Ishikawa (cell line): Measurements from ENCODE around the gene ATP8A2.

Experiments
- CEBPB ChIP-seq: IDR thresholded peaks from 2 replicates; pipeline ENCODE4 v1.6.1; 2012
- CREB1 ChIP-seq: IDR thresholded peaks from 2 replicates; pipeline ENCODE4 v1.6.1; 2012; ENCODE audit warnings: low read depth
- EGR1 ChIP-seq: IDR thresholded peaks from 2 replicates; pipeline ENCODE4 v1.6.1; 2012
- EP300 ChIP-seq: IDR thresholded peaks from 2 replicates; pipeline ENCODE4 v1.6.1; 2012; ENCODE audit warnings: borderline replicate concordance
- FOXM1 ChIP-seq: IDR thresholded peaks from 2 replicates; pipeline ENCODE4 v1.6.1; 2012; ENCODE audit warnings: low read depth, borderline replicate concordance
- MAX ChIP-seq: IDR thresholded peaks from 2 replicates; pipeline ENCODE4 v1.6.1; 2012
- NFIC ChIP-seq: IDR thresholded peaks from 2 replicates; pipeline ENCODE4 v1.6.1; 2012
- RAD21 ChIP-seq: IDR thresholded peaks from 2 replicates; pipeline ENCODE4 v1.6.1; 2012; ENCODE audit warnings: low read depth
- TAF1 ChIP-seq: IDR thresholded peaks from 2 replicates; pipeline ENCODE4 v1.6.1; 2012; ENCODE audit warnings: low read depth, mild to moderate bottlenecking
- TCF12 ChIP-seq: IDR thresholded peaks from 2 replicates; pipeline ENCODE4 v1.6.1; 2012; ENCODE audit warnings: low read depth
- TEAD4 ChIP-seq: IDR thresholded peaks from 2 replicates; pipeline ENCODE4 v1.6.1; 2012
- YY1 ChIP-seq: IDR thresholded peaks from 2 replicates; pipeline ENCODE4 v1.6.1; 2012; ENCODE audit warnings: low read depth
- ZBTB7A ChIP-seq: IDR thresholded peaks from 2 replicates; pipeline ENCODE4 v1.6.1; 2012; ENCODE audit warnings: low read depth
- TF ChIP-seq, protein P1 (sequence below): IDR thresholded peaks from 2 replicates; pipeline ENCODE4 v1.6.1; 2012; ENCODE audit warnings: low read depth, mild to moderate bottlenecking
- TF ChIP-seq, protein P2 (sequence below): IDR thresholded peaks from 2 replicates; pipeline ENCODE4 v1.6.1; 2012

The ATP8A2 gene

GRCh38 chr13:25898991-25899390 is 527.2 kb downstream of the ATP8A2 start:
- TF ChIP-seq MAX (no peak), TEAD4 (no peak), EGR1 (no peak), EP300 (no peak), ZBTB7A (no peak), RAD21 (no peak), CREB1 (no peak), FOXM1 (no peak), TCF12 (no peak)
- TF ChIP-seq, protein P1, sequence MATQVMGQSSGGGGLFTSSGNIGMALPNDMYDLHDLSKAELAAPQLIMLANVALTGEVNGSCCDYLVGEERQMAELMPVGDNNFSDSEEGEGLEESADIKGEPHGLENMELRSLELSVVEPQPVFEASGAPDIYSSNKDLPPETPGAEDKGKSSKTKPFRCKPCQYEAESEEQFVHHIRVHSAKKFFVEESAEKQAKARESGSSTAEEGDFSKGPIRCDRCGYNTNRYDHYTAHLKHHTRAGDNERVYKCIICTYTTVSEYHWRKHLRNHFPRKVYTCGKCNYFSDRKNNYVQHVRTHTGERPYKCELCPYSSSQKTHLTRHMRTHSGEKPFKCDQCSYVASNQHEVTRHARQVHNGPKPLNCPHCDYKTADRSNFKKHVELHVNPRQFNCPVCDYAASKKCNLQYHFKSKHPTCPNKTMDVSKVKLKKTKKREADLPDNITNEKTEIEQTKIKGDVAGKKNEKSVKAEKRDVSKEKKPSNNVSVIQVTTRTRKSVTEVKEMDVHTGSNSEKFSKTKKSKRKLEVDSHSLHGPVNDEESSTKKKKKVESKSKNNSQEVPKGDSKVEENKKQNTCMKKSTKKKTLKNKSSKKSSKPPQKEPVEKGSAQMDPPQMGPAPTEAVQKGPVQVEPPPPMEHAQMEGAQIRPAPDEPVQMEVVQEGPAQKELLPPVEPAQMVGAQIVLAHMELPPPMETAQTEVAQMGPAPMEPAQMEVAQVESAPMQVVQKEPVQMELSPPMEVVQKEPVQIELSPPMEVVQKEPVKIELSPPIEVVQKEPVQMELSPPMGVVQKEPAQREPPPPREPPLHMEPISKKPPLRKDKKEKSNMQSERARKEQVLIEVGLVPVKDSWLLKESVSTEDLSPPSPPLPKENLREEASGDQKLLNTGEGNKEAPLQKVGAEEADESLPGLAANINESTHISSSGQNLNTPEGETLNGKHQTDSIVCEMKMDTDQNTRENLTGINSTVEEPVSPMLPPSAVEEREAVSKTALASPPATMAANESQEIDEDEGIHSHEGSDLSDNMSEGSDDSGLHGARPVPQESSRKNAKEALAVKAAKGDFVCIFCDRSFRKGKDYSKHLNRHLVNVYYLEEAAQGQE: no peak

DNA sequence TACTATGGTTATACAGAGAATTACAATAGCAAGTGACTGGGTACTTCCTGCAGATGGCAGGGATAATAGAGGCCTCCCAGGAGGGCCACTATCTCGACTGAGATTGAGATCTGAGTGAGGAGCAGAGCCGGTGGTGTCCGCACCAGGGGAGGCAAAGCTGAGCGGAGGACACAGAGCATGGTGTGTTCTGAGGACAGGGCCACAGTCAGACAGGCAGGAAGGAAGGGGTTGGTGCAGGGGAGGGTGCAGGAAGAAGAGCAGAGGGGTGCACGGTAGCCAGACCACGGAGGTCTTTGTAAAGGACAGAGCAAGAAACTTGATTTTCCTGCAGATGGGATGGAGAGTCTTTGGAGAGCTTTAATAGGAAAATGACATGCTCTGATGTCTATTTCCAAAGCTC is 527.7 kb downstream of the ATP8A2 start:
- TF ChIP-seq MAX: no peak
- TF ChIP-seq ZBTB7A: no peak
- no peak for TF ChIP-seq TCF12
- no peak for TF ChIP-seq TAF1
- no peak for TF ChIP-seq TEAD4
- TF ChIP-seq, protein P1: no peak

DNA sequence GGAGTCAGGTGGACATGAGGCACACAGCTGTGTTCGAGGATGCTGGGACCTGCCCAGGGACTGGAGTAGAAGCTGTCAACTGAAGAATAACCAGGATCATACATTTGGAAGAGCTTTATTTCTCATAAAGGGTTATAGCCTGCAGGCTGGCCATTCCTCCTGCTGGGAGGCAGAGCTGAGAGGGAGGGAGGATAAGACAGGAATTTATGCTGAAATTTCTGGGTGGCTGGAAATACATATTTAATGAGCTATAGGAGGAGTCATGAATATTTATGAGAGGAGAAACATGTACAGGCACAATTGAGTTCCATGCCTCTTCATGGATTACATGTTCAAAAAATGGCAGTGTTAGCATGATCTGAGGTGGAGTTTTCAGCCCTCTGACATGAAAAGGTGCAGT is 528.2 kb downstream of the ATP8A2 start:
- no peak for TF ChIP-seq TAF1
- TF ChIP-seq TEAD4: no peak
- no peak for TF ChIP-seq EP300
- TF ChIP-seq FOXM1: no peak
- TF ChIP-seq, protein P1: no peak
- TF ChIP-seq RAD21: no peak
- no peak for TF ChIP-seq TCF12
- no peak for TF ChIP-seq YY1
- no peak for TF ChIP-seq EGR1
- no peak for TF ChIP-seq CEBPB
- no peak for TF ChIP-seq NFIC
- TF ChIP-seq, protein P2, sequence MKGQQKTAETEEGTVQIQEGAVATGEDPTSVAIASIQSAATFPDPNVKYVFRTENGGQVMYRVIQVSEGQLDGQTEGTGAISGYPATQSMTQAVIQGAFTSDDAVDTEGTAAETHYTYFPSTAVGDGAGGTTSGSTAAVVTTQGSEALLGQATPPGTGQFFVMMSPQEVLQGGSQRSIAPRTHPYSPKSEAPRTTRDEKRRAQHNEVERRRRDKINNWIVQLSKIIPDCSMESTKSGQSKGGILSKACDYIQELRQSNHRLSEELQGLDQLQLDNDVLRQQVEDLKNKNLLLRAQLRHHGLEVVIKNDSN: no peak
- no peak for TF ChIP-seq MAX
- TF ChIP-seq CREB1: no peak
- no peak for TF ChIP-seq ZBTB7A

GRCh38 chr13:25901460-25902376 is 529.9 kb downstream of the ATP8A2 start:
- TF ChIP-seq, protein P2: no peak
- TF ChIP-seq ZBTB7A (no peak), MAX (no peak), CEBPB (no peak), TAF1 (no peak), NFIC (no peak), TEAD4 (no peak), YY1 (no peak)
